ENCODE measurements around the gene TAF1.
"Not testable (repeated sequence)": the region's sequence is repeated elsewhere in the genome, so short reads cannot be mapped to it uniquely, and the experiment has no call there.

GRCh38 chrX:71441809-71442208, 75.7 kb downstream of the TAF1 start:
- TF ChIP-seq POLR2AphosphoS5 (IDR thresholded peaks at IDR 0.05); CTCF (IDR thresholded peaks at IDR 0.05); POLR2A (IDR thresholded peaks at IDR 0.05; ENCODE audit: low read depth); EP300 (IDR thresholded peaks at IDR 0.05): not testable (repeated sequence)
